H9 (cell line): ENCODE data around the gene MPC1. TPM values are rescaled to one million over a fixed set of nuclear protein-coding genes. Genes with fewer than 3 reads are reported as not detected.

Experiments
- DNase-seq: peaks from one replicate; pipeline ENCODE4 v3.0.0-alpha.2; 2017
- H2AFZ ChIP-seq: one replicate; pipeline ENCODE4 v1.6.1; 2013; ENCODE audit warnings: mild to moderate bottlenecking, low read length, control low read depth, moderate library complexity
- H2AK5ac ChIP-seq: 2 replicates; pipeline ENCODE4 v1.6.1; 2013; ENCODE audit warnings: low read length, control low read depth, mixed read lengths; ENCODE audit not compliant: insufficient read length
- H2BK120ac ChIP-seq: one replicate; pipeline ENCODE4 v1.6.1; 2013; ENCODE audit warnings: low read depth, mild to moderate bottlenecking, low read length, control low read depth, inconsistent platforms; ENCODE audit not compliant: poor library complexity, severe bottlenecking
- H2BK12ac ChIP-seq: 2 replicates; pipeline ENCODE4 v1.6.1; 2013; ENCODE audit warnings: low read length, control low read depth, mixed read lengths, low read depth; ENCODE audit not compliant: insufficient read length
- H2BK15ac ChIP-seq: 2 replicates; pipeline ENCODE4 v1.6.1; 2013; ENCODE audit warnings: low read depth, low read length, control low read depth
- H2BK20ac ChIP-seq: one replicate; pipeline ENCODE4 v1.6.1; 2013; ENCODE audit warnings: low read depth, mild to moderate bottlenecking, low read length, control low read depth, inconsistent platforms; ENCODE audit not compliant: poor library complexity, severe bottlenecking
- H2BK5ac ChIP-seq: 2 replicates; pipeline ENCODE4 v1.6.1; 2013; ENCODE audit warnings: low read length, control low read depth, mixed read lengths; ENCODE audit not compliant: insufficient read length
- H3K14ac ChIP-seq: 2 replicates; pipeline ENCODE4 v1.6.1; 2013; ENCODE audit warnings: low read length, control low read depth; ENCODE audit not compliant: insufficient read depth
- H3K18ac ChIP-seq: 2 replicates; pipeline ENCODE4 v1.6.1; 2013; ENCODE audit warnings: low read depth, mild to moderate bottlenecking, mixed read lengths, low read length, control low read depth; ENCODE audit not compliant: insufficient read length
- H3K23ac ChIP-seq: 2 replicates; pipeline ENCODE4 v1.6.1; 2013; ENCODE audit warnings: low read length, control low read depth, mixed read lengths, low read depth; ENCODE audit not compliant: insufficient read length
- H3K23me2 ChIP-seq: 2 replicates; pipeline ENCODE4 v1.6.1; 2013; ENCODE audit warnings: low read depth, mild to moderate bottlenecking, mixed read lengths, low read length, control low read depth; ENCODE audit not compliant: insufficient read length, poor library complexity, severe bottlenecking
- H3K27ac ChIP-seq: 2 replicates; pipeline ENCODE4 v1.5.1; 2013; ENCODE audit warnings: low read length, control low read depth, mixed read lengths, low read depth; ENCODE audit not compliant: insufficient read length
- H3K27me3 ChIP-seq: 2 replicates; pipeline ENCODE4 v1.6.1; 2013; ENCODE audit warnings: low read length, control low read depth, inconsistent platforms; ENCODE audit not compliant: insufficient read depth
- H3K4ac ChIP-seq: 2 replicates; pipeline ENCODE4 v1.6.1; 2013; ENCODE audit warnings: low read depth, mild to moderate bottlenecking, control low read depth, inconsistent platforms, low read length, moderate library complexity
- H3K4me1 ChIP-seq: 2 replicates; pipeline ENCODE4 v1.6.1; 2013; ENCODE audit warnings: low read length, control low read depth, inconsistent platforms; ENCODE audit not compliant: insufficient read depth
- H3K4me2 ChIP-seq: 2 replicates; pipeline ENCODE4 v1.6.1; 2013; ENCODE audit warnings: low read length, control low read depth, mixed read lengths; ENCODE audit not compliant: insufficient read length, insufficient read depth
- H3K56ac ChIP-seq: 2 replicates; pipeline ENCODE4 v1.6.1; 2013; ENCODE audit warnings: low read depth, mild to moderate bottlenecking, mixed read lengths, low read length, control low read depth; ENCODE audit not compliant: insufficient read length
- H3K79me1 ChIP-seq: 2 replicates; pipeline ENCODE4 v1.6.1; 2013; ENCODE audit warnings: low read depth, mild to moderate bottlenecking, moderate library complexity, low read length, control low read depth, inconsistent platforms; ENCODE audit not compliant: insufficient read depth, poor library complexity, severe bottlenecking
- H3K79me2 ChIP-seq: 2 replicates; pipeline ENCODE4 v1.6.1; 2013; ENCODE audit warnings: low read length, control low read depth, inconsistent platforms; ENCODE audit not compliant: insufficient read depth
- H3K9ac ChIP-seq: 2 replicates; pipeline ENCODE4 v1.6.1; 2013; ENCODE audit warnings: low read length, control low read depth, mixed read lengths; ENCODE audit not compliant: insufficient read length; ENCODE audit errors: extremely low read depth
- H3K9me3 ChIP-seq: one replicate; pipeline ENCODE4 v1.6.1; 2013; ENCODE audit warnings: low read depth, low read length, inconsistent platforms; ENCODE audit not compliant: control insufficient read depth
- H3T11ph ChIP-seq: one replicate; pipeline ENCODE4 v1.6.1; 2013; ENCODE audit warnings: mild to moderate bottlenecking, low read length, control low read depth, inconsistent platforms
- H4K20me1 ChIP-seq: one replicate; pipeline ENCODE4 v1.6.1; 2013; ENCODE audit not compliant: control insufficient read depth, insufficient read length, insufficient read depth
- H4K5ac ChIP-seq: 2 replicates; pipeline ENCODE4 v1.6.1; 2013; ENCODE audit warnings: low read depth, mild to moderate bottlenecking, mixed read lengths, low read length, control low read depth; ENCODE audit not compliant: insufficient read length
- H4K8ac ChIP-seq: replicated peaks from 2 replicates; pipeline ENCODE4 v1.6.1; 2013; ENCODE audit warnings: low read length, control low read depth, mixed read lengths, low read depth; ENCODE audit not compliant: insufficient read length
- H4K91ac ChIP-seq: 2 replicates; pipeline ENCODE4 v1.6.1; 2013; ENCODE audit warnings: low read depth, mild to moderate bottlenecking, moderate library complexity, mixed read lengths, low read length, control low read depth; ENCODE audit not compliant: insufficient read length
- H3K27ac Mint-ChIP-seq, 3 experiments: 2 replicates in 2 of 3; 3 replicates in 1 of 3; pipeline ENCODE4 v1.8.0; 2020 to 2021; ENCODE audit warnings: mixed read lengths in 3 of 3, mild to moderate bottlenecking in 1 of 3, moderate library complexity in 1 of 3
- H3K27me3 Mint-ChIP-seq: 2 replicates; pipeline ENCODE4 v1.8.0; 2021; ENCODE audit warnings: low read depth, mild to moderate bottlenecking, moderate library complexity, mixed read lengths
- H3K36me3 Mint-ChIP-seq, 3 experiments: 2 replicates in 2 of 3; 3 replicates in 1 of 3; pipeline ENCODE4 v1.8.0; 2020 to 2021; ENCODE audit warnings: low read depth in 3 of 3, mixed read lengths in 3 of 3; ENCODE audit not compliant: insufficient read depth in 1 of 3
- H3K4me1 Mint-ChIP-seq, 2 experiments: 2 replicates each; pipeline ENCODE4 v1.8.0; 2020; ENCODE audit warnings: mixed read lengths in 2 of 2
- H3K4me3 Mint-ChIP-seq, 2 experiments: 2 replicates in 1 of 2; 3 replicates in 1 of 2; pipeline ENCODE4 v1.8.0; 2020 to 2021; ENCODE audit warnings: mild to moderate bottlenecking in 2 of 2, mixed read lengths in 2 of 2, moderate library complexity in 1 of 2
- H3K9me3 Mint-ChIP-seq, 2 experiments: 2 replicates in 1 of 2; 3 replicates in 1 of 2; pipeline ENCODE4 v1.8.0; 2020; ENCODE audit warnings: mild to moderate bottlenecking in 2 of 2, mixed read lengths in 2 of 2, moderate library complexity in 1 of 2
- WGBS: extraction: QIAGEN DNeasy Blood & Tissue Kit; methylation state at CpG from one replicate; pipeline ENCODE4 v1.1.7; 2013; ENCODE audit warnings: missing lambda C conversion rate, low lambda C conversion rate, mixed read lengths; ENCODE audit not compliant: insufficient read length; ENCODE audit errors: extremely low coverage; 5-methylcytosine and 5-hydroxymethylcytosine counted together
- total RNA-seq: library from RNA; stranded (reverse); gene quantifications from 2 replicates; pipeline ENCODE4 v1.2.1, GENCODE V29; 2021
- TF ChIP-seq, protein P1 (sequence below): fragments of 200-600 bp; sonication (generic); conservative IDR thresholded peaks from 3 replicates; pipeline ENCODE4 v1.8.0; 2021; ENCODE audit warnings: antibody characterized with exemption, mild to moderate bottlenecking

Gene MPC1
- total RNA-seq, 1 experiment from 2014 or later, result 10.0 TPM

DNA sequence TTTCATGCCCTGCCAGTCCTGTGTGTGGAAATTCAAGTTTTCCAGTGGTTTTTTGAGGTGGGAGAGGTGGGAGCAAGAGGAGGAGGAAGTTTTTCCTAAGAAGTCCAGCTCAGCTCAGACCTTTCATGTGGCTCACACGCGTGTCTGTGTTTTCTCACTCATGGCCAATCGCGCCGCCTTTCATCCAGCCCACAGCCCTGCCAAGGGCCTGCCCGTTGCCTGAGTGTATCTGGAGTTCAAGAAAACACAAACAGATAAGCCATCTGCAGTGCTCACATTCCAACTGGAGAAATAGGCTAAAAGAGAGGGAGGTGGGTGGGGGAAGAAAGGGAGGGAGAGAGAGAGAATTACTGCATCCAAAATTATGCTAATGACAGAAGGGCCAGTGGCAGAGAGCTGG lies 12.6 kb upstream of the MPC1 start:
- Histone ChIP-seq H2BK20ac (no peak overlapping the region), H4K20me1 (no peaks in the 10 kb centered on the region), H3K56ac (no peak overlapping the region), H4K5ac (no peak overlapping the region), H3K9ac (no peak overlapping the region), H4K8ac (no peak overlapping the region), H3T11ph (no peak overlapping the region), H2BK15ac (no peak overlapping the region), H3K4me2 (no peak overlapping the region), H3K23ac (no peak overlapping the region), H3K27me3 (no peaks in the 10 kb centered on the region), H3K4me1 (peaks cover 5% of the 10 kb centered on the region; the same call in 1 of the 2 replicates), H3K9me3 (no peaks in the 10 kb centered on the region), H3K23me2 (no peaks in the 10 kb centered on the region), H3K4ac (no peak overlapping the region), H4K91ac (no peak overlapping the region), H2BK120ac (no peak overlapping the region), H2AK5ac (no peak overlapping the region), H2BK5ac (no peak overlapping the region), H3K79me1 (no peaks in the 10 kb centered on the region), H3K14ac (no peak overlapping the region; the same call in 1 of the 2 replicates), H2AFZ (no peak overlapping the region), H3K18ac (no peak overlapping the region), H3K79me2 (no peaks in the 10 kb centered on the region), H3K27ac (no peak overlapping the region), H2BK12ac (no peak overlapping the region)
- Mint-ChIP-seq H3K4me3 (no peak overlapping the region), H3K36me3 (peaks cover 0 to 1% (median 0%) of the 10 kb centered on the region in 3 experiments; a peak in 1 of 7 replicates), H3K27ac (peak overlapping the region in 1 of 3 experiments; percentile 81; a peak in 2 of 7 replicates), H3K27me3 (peaks cover 20% of the 10 kb centered on the region; the same call in 1 of the 2 replicates), H3K4me1 (peaks cover 12 to 13% of the 10 kb centered on the region in 2 experiments), H3K9me3 (peaks cover 0 to 2% of the 10 kb centered on the region in 2 experiments; a peak in 2 of 5 replicates)
- DNase-seq, result no peak
- TF ChIP-seq, protein P1, sequence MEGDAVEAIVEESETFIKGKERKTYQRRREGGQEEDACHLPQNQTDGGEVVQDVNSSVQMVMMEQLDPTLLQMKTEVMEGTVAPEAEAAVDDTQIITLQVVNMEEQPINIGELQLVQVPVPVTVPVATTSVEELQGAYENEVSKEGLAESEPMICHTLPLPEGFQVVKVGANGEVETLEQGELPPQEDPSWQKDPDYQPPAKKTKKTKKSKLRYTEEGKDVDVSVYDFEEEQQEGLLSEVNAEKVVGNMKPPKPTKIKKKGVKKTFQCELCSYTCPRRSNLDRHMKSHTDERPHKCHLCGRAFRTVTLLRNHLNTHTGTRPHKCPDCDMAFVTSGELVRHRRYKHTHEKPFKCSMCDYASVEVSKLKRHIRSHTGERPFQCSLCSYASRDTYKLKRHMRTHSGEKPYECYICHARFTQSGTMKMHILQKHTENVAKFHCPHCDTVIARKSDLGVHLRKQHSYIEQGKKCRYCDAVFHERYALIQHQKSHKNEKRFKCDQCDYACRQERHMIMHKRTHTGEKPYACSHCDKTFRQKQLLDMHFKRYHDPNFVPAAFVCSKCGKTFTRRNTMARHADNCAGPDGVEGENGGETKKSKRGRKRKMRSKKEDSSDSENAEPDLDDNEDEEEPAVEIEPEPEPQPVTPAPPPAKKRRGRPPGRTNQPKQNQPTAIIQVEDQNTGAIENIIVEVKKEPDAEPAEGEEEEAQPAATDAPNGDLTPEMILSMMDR, result no peak
- WGBS, result no CpG with 5 or more reads among the region's 6 CpGs
